NT2/D1 (cell line): ENCODE data around the gene SGMS2.
"Not testable (repeated sequence)": the region's sequence is repeated elsewhere in the genome, so short reads cannot be mapped to it uniquely, and the experiment has no call there.

ENCODE experiments used
- DNase-seq: peaks from one replicate; pipeline ENCODE4 v3.0.0-alpha.2; 2011; ENCODE audit warnings: low read depth, low spot score
- H3K27me3 ChIP-seq: 2 replicates; pipeline ENCODE4 v1.6.0; 2011; ENCODE audit warnings: mild to moderate bottlenecking; ENCODE audit not compliant: insufficient read length, insufficient read depth
- H3K36me3 ChIP-seq: 2 replicates; pipeline ENCODE4 v1.6.1; 2011; ENCODE audit warnings: mild to moderate bottlenecking, low read length, mixed read lengths; ENCODE audit not compliant: insufficient read depth, insufficient read length
- H3K4me1 ChIP-seq: 2 replicates; pipeline ENCODE4 v1.5.1; 2011; ENCODE audit not compliant: insufficient read depth, insufficient read length
- H3K4me3 ChIP-seq: 2 replicates; pipeline ENCODE4 v1.5.1; 2011; ENCODE audit warnings: low read depth; ENCODE audit not compliant: insufficient read length
- H3K9ac ChIP-seq: 2 replicates; pipeline ENCODE4 v1.6.0; 2011; ENCODE audit warnings: low read depth; ENCODE audit not compliant: insufficient read length
- H3K9me3 ChIP-seq: 2 replicates; pipeline ENCODE4 v1.5.1; 2011; ENCODE audit warnings: mild to moderate bottlenecking, low read length; ENCODE audit not compliant: insufficient read depth
- SUZ12 ChIP-seq: IDR thresholded peaks from 2 replicates; pipeline ENCODE4 v1.6.1; 2011; ENCODE audit not compliant: insufficient read length, insufficient read depth; ENCODE audit errors: extremely low read depth
- YY1 ChIP-seq: IDR thresholded peaks from 2 replicates; pipeline ENCODE4 v1.6.1; 2011; ENCODE audit not compliant: insufficient read length, insufficient read depth
- ZNF274 ChIP-seq: IDR thresholded peaks from 2 replicates; pipeline ENCODE4 v1.6.1; 2011; ENCODE audit warnings: mild to moderate bottlenecking, low read depth, low read length

SGMS2 gene

GRCh38 chr4:107916623-107917022, 91.9 kb downstream of the SGMS2 start:
- Histone ChIP-seq H3K4me1 (no peaks in the 10 kb centered on the region), H3K36me3 (no peaks in the 10 kb centered on the region), H3K9ac (no peak overlapping the region), H3K4me3 (no peak overlapping the region), H3K9me3 (peaks cover 3% of the 10 kb centered on the region; the same call in 1 of the 2 replicates), H3K27me3 (no peaks in the 10 kb centered on the region)
- TF ChIP-seq SUZ12 (no peak), YY1 (no peak), ZNF274 (no peak)
- DNase-seq: no peak

DNA sequence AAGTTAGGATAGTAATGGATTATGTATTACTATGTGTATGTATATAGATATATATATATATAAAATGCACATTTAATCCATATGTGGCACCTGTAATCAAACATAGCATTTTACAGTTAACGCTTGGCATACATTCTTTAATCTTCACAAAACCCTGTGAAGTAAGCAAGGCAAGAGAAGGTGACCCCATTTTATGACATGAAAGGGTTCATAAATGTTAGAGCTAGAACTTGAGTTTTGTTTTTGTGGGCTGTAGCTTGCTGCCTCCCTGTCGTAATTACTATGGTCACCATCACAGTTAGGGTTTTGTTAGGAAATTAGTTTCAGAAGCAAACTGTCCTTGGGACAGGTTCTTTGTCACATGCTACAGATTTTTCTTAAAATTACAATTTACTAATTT, 92.8 kb downstream of the SGMS2 start:
- H3K9ac ChIP-seq: no peak overlapping the region
- H3K4me1 ChIP-seq: no peaks in the 10 kb centered on the region
- no peaks in the 10 kb centered on the region for H3K36me3 ChIP-seq
- DNase-seq: no peak
- H3K9me3 ChIP-seq: peaks cover 3% of the 10 kb centered on the region; the same call in 1 of the 2 replicates
- H3K27me3 ChIP-seq: no peaks in the 10 kb centered on the region
- H3K4me3 ChIP-seq: no peak overlapping the region
- TF ChIP-seq YY1: no peak
- TF ChIP-seq SUZ12: no peak
- no peak for TF ChIP-seq ZNF274

- Histone ChIP-seq H3K9me3 (peaks cover 3% of the 10 kb centered on the region; the same call in 1 of the 2 replicates), H3K4me3 (no peak overlapping the region), H3K4me1 (no peaks in the 10 kb centered on the region), H3K36me3 (no peaks in the 10 kb centered on the region), H3K9ac (no peak overlapping the region), H3K27me3 (no peaks in the 10 kb centered on the region)
- TF ChIP-seq ZNF274 (no peak), YY1 (no peak), SUZ12 (no peak)
- no peak for DNase-seq
Measured at GRCh38 chr4:107922486-107923473, 98.0 kb downstream of the SGMS2 start.

GRCh38 chr4:107925713-107926112, 101.0 kb downstream of the SGMS2 start:
- not testable (repeated sequence) for H3K9me3 ChIP-seq, H3K4me1 ChIP-seq, DNase-seq, H3K36me3 ChIP-seq, H3K4me3 ChIP-seq, H3K9ac ChIP-seq, H3K27me3 ChIP-seq

- not testable (repeated sequence) for H3K4me1 ChIP-seq, H3K9me3 ChIP-seq, H3K36me3 ChIP-seq, H3K4me3 ChIP-seq, DNase-seq, H3K9ac ChIP-seq
- peaks cover 14% of the 10 kb centered on the region for H3K27me3 ChIP-seq
Measured at GRCh38 chr4:107926875-107927274, 102.1 kb downstream of the SGMS2 start.

GRCh38 chr4:107930821-107931774, 106.4 kb downstream of the SGMS2 start, which contains the start of gene CYP2U1:
Gene CYP2U1, plus strand, starts transcription at chr4:107931549. Its CDS starts 95 bp downstream, at chr4:107931644.
- H3K9ac ChIP-seq: peak within 1 kb of the TSS; percentile 81
- H3K4me3 ChIP-seq: peak within 1 kb of the TSS; percentile 84
- peaks cover 5% of the 10 kb centered on the region for H3K4me1 ChIP-seq
- H3K27me3 ChIP-seq: peaks cover 26% of the 10 kb centered on the region
- peak; percentile 60 for DNase-seq
- TF ChIP-seq ZNF274: no peak
- TF ChIP-seq SUZ12: no peak
- no peak for TF ChIP-seq YY1
- no peaks in the 10 kb centered on the region for H3K9me3 ChIP-seq
- H3K36me3 ChIP-seq: no peaks in the 10 kb centered on the region

DNA sequence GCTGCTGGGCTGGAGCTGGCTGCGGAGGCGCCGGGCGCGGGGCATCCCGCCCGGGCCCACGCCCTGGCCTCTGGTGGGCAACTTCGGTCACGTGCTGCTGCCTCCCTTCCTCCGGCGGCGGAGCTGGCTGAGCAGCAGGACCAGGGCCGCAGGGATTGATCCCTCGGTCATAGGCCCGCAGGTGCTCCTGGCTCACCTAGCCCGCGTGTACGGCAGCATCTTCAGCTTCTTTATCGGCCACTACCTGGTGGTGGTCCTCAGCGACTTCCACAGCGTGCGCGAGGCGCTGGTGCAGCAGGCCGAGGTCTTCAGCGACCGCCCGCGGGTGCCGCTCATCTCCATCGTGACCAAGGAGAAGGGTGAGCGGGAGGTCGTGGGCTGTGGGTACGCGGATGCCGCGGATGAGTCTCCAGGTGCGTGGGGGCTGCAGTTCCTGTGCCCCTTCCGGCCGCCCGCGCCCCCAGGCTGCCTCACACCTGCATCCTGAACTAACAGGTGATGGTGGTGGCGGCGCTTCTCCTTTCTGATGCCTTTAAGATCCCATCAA, 107.1 kb downstream of the SGMS2 start:
- TF ChIP-seq ZNF274: no peak
- no peak for TF ChIP-seq YY1
- no peak for TF ChIP-seq SUZ12
- H3K9ac ChIP-seq: peak overlapping the region; percentile 81
- H3K4me3 ChIP-seq: peak overlapping the region; percentile 84
- H3K9me3 ChIP-seq: no peaks in the 10 kb centered on the region
- DNase-seq: no peak
- peaks cover 26% of the 10 kb centered on the region for H3K27me3 ChIP-seq
- H3K4me1 ChIP-seq: peaks cover 5% of the 10 kb centered on the region
- H3K36me3 ChIP-seq: no peaks in the 10 kb centered on the region
